Dermis microvascular lymphatic vessel endothelial cell (primary cell): Measurements from ENCODE around the gene RAC3. TPM values are rescaled to one million over a fixed set of nuclear protein-coding genes. Genes with fewer than 3 reads are reported as not detected.

Source experiments
- DNase-seq, 2 donors: peaks; one replicate each; pipeline versions ENCODE4 v3.0.0 to v3.0.0-alpha.2; 2010; ENCODE audit warnings: low read depth in 2 of 2
- total RNA-seq: library from RNA; depleted of rRNA; stranded (reverse); fragments of >200 nt; gene quantifications from 2 replicates; pipeline ENCODE4 v1.2.1, GENCODE V29; 2014

RAC3 gene
- total RNA-seq, 1 donor from 2014 or later = 14.5 TPM

DNA sequence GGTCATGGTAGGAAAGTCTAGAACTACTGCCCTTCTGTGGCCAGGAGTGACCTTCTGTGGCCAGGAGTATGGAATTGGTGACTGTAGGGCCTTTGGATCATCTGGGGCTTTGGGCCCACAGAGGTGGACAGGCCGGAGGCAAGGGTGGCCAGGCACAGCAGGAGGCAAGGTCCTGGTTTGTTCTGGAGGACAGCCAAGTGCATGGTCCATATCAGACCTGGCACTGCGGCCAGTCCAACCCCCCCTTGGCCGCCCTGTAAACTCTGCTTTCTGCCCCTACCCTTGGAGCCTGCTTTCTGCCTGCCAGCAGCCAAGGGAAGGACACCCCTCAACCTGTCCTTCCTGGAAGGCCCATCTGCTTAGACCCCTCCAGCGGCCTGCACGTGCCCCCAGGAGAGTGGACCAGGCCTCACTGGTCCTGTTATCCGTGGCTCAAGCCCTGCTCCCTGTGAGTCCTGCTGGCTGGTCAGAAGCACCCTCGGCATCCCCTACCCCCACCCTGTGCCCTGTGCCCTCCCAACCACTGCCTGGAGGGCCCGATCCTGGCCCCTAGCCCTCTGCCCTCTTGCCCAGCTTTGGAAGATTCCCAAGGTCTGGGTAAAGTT lies 8.3 kb downstream of the RAC3 start:
- DNase-seq = no peak

- no peak for DNase-seq
Observed at GRCh38 chr17:82041144-82041814, 9.8 kb downstream of the RAC3 start.

- no peak for DNase-seq
Observed at GRCh38 chr17:82042649-82043048, 11.2 kb downstream of the RAC3 start.

- DNase-seq = no peak
Observed at GRCh38 chr17:82043507-82043906, 12.0 kb downstream of the RAC3 start.

GRCh38 chr17:82045936-82046484 lies 14.5 kb downstream of the RAC3 start:
- DNase-seq = no peak

DNA sequence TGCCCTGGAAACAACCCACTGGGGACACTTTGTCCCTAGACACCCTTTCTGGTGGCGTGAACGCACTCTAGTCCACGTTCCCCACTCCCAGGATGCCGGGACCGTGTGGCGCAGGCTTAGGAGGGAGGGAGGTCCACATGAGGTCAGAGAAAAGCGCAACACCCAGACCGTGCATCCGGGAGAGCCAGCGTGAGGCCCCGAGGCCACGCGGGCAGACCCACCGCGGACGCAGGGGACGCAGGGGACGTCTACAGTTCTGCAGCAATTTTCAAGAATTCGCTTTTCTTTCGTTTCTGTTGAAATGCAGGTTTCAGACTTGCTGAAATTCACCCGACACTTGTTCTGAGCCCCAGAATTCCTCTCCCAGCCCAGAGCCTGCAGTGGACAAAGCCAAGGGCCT lies 15.4 kb downstream of the RAC3 start:
- DNase-seq = no peak

DNA sequence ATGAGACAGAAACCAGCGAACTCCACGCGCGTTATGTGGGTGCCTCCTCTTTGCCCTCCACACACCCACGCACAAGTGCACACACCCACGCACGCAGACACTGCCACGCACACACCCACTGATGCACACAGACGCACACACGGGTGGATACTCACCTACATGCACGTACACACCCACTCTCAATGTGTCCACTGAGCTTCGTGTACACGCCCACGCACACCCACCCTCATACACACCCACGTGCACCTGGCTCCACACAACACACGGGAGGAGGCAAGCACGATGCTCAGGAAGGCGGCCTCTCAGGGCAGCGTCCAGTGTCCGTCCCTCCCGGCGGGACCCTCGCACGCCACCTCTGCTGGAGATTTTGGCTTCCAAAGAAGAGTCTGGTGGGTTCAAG lies 15.9 kb downstream of the RAC3 start:
- no peak for DNase-seq

DNA sequence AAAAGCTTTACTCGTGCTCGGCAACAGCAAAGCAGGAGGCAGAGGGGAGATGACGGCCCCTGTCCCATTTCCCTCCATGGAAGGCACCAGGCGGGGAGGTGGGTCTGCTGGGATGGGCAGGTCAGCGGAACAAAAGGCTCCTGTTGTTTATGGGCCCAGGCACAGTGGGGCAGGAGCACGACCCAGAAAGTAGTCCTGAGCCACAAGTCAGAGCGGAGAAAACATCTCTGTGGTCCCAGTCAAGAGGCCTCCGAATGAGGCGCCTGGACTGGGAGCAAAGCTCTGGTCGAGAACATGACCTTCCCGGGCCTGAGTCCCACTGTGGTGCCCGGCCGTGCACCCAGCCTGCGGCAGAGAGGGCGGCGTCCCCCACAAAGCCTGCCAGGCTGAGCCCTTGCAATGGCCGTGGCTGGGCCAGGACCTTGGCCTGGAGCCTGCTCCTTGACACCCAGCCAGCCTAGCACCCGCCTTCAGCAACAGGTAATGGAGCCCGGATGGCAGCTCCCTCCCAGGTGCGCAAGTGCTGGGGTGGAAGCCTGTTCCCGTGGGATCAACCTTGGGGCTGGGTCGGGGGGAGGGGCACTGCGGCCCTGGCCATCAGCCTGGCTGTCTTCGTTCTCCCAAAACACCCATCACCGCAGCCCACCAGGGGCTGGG lies 16.6 kb downstream of the RAC3 start:
- no peak for DNase-seq

DNA sequence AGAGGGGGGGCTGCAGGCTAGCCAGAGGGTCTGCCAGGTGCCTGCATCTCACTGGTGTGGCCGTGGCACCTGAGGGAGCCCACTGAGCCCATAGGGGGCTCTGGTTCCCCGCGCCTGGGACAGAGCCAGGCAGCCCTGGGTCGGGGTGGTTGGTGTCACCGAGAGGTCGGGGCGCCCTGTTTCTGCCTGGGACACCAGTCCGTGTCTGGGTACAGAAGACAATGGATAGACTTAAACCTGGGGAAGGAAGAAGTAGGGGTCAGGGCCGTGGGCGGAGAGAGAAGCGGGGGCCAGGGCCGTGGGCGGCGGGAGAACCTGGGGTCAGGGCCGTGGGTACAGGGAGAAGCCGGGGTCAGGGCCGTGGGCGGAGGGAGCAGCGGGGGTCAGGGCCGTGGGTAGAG lies 17.1 kb downstream of the RAC3 start:
- no peak for DNase-seq

GRCh38 chr17:82049106-82049505 lies 17.6 kb downstream of the RAC3 start:
- no peak for DNase-seq

DNA sequence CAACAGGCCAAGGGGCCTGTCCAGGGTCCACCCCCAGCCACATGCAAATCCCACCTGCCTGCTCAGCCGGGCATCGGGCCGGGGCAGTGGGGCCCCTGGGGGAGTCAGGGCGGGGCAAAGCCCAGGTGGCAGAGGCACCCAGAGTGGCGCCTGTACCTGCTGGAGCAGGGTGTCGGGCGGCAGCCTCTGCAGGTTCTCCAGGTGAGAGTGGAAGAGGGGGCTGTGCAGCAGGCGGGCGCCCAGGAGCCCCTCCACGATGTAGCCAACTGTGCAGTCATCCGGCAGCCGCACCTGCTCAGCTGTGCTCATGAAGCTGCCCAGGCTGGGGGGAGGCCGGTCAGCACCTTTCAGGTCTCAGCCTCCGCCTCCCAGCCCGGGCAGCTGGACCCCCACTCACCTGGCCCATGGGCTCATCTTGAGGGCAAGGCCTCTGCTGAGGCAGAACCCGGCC lies 18.1 kb downstream of the RAC3 start:
- no peak for DNase-seq

- no peak for DNase-seq
Observed at GRCh38 chr17:82050152-82050760, 18.8 kb downstream of the RAC3 start.

GRCh38 chr17:82050761-82051641 lies 19.5 kb downstream of the RAC3 start:
- no peak for DNase-seq

DNA sequence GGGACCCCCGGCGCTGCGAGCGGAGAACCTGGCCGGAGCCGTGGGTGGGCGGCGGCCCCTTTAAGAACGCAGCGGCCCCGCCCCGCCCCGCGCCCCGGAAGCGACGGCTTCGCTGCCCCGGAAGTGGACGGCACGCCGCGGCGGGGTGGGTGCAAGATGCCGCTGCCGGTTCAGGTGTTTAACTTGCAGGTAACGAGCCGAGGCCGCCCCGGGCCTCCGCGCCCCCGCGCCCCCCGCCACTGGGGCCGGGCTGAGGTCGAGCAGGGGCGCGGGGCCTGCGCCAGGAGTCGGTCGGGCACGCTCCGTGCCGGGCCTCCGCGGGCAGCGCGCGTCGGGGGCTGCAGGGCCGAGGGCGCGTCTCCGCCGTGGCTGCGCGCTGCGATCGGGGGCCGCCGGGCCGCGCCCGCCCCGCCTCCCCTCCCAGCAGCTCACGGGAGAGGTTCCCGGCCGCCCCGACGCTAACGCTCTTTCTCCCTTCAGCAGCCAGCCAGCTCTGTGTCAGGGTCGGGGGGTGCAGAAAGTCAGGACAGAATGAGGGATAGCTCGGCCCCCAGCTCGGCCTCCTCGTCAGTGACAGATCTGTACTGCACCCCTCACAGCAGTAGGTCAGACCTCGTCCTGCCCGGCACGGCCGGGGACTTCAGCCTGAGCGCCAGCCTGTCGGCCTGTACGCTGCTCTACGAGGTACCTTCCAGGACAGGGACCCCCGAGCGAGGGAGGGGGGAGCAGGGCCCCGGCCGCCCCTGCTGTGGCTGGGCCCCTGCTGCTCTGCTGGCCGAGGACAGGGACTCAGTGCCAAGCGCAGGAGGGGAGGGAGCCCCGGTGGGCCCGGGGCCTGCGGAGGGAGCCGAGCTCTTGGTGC lies 20.5 kb downstream of the RAC3 start, which contains the start of the genes GPS1 and RFNG:
Gene GPS1, plus strand, starts transcription at position 123 of the 862 bp plus-strand sequence. Its CDS starts 34 bp downstream, at position 157.
Gene RFNG, minus strand, starts transcription at position 36 of the 862 bp plus-strand sequence. CDS start 45 bp downstream, outside the sequence.
- peak in 1 of 2 donors; percentile 58 for DNase-seq

- no peak for DNase-seq
Observed at GRCh38 chr17:82052638-82053059, 21.2 kb downstream of the RAC3 start.

- no peak for DNase-seq
Observed at GRCh38 chr17:82053130-82053529, 21.7 kb downstream of the RAC3 start.

DNA sequence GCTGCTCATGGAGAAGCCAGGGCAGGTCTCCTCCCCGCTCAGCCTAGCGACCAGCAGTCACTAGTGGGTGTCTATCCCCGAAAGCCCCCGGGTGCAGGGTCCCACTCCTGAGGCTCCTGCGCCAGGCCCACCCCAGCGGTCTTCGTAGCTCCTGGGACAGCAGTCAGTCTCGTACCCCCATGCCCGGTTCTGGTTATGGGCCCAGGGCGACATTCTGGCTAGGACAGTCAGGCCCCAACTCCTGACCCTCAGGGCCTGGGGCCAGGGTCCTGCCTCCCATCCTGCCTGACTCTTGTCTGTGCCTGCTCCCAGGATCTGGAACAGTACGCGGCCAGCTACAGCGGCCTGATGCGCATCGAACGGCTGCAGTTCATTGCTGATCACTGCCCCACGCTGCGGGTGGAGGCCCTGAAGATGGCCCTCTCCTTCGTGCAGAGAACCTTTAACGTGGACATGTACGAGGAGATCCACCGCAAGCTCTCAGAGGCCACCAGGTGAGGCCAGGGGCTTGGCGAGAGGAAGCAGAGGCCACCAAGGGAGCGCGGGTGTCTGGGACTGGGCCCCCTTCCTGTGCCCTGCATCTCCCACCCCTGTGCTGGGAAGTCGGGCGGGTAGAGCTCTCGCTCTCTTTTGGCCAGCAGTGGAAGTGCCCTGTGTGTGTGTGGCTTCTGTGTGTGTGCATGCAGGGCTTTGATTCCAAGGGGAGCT lies 22.2 kb downstream of the RAC3 start:
- no peak for DNase-seq

- DNase-seq = no peak
Observed at GRCh38 chr17:82054351-82055022, 23.0 kb downstream of the RAC3 start.
